ENCODE measurements around the gene TSTD2.
"Not testable (repeated sequence)": the region's sequence is repeated elsewhere in the genome, so short reads cannot be mapped to it uniquely, and the experiment has no call there.

The TSTD2 gene

GRCh38 chr9:97627624-97628023 is 5.5 kb downstream of the TSTD2 start:
- TF ChIP-seq CTCF (IDR thresholded peaks at IDR 0.05; ENCODE audit: control insufficient read depth, extremely low read depth, insufficient read depth), result no peak
- DNase-seq (ENCODE audit: low read depth), result no peak
- H3K4me3 ChIP-seq (ENCODE audit: low read depth, low read length), result no peak overlapping the region

GRCh38 chr9:97625620-97626019 is 7.5 kb downstream of the TSTD2 start:
- H3K4me3 ChIP-seq (ENCODE audit: low read depth, low read length), result no peak overlapping the region
- DNase-seq (ENCODE audit: low read depth), result no peak
- no peak for TF ChIP-seq CTCF (IDR thresholded peaks at IDR 0.05; ENCODE audit: control insufficient read depth, extremely low read depth, insufficient read depth)

GRCh38 chr9:97623946-97624345 is 9.2 kb downstream of the TSTD2 start:
- no peak for DNase-seq (ENCODE audit: low read depth)
- no peak overlapping the region for H3K4me3 ChIP-seq (ENCODE audit: low read depth, low read length)
- TF ChIP-seq CTCF (IDR thresholded peaks at IDR 0.05; ENCODE audit: control insufficient read depth, extremely low read depth, insufficient read depth), result no peak

GRCh38 chr9:97622483-97622882 is 10.7 kb downstream of the TSTD2 start:
- DNase-seq (ENCODE audit: low read depth); H3K4me3 ChIP-seq (ENCODE audit: low read depth, low read length): not testable (repeated sequence)

GRCh38 chr9:97620063-97620462 is 13.1 kb downstream of the TSTD2 start:
- not testable (repeated sequence) for DNase-seq (ENCODE audit: low read depth); H3K4me3 ChIP-seq (ENCODE audit: low read depth, low read length)

- no peak for DNase-seq (ENCODE audit: low read depth)
- no peak for TF ChIP-seq CTCF (IDR thresholded peaks at IDR 0.05; ENCODE audit: control insufficient read depth, extremely low read depth, insufficient read depth)
- H3K4me3 ChIP-seq (ENCODE audit: low read depth, low read length), result no peak overlapping the region
Observed at GRCh38 chr9:97617939-97618416, 15.2 kb downstream of the TSTD2 start.

- no peak overlapping the region for H3K4me3 ChIP-seq (ENCODE audit: low read depth, low read length)
- peak; percentile 69 for DNase-seq (ENCODE audit: low read depth)
- TF ChIP-seq CTCF (IDR thresholded peaks at IDR 0.05; ENCODE audit: control insufficient read depth, extremely low read depth, insufficient read depth), result peak; percentile 86
Observed at GRCh38 chr9:97615439-97616072, 17.6 kb downstream of the TSTD2 start.

- no peak for DNase-seq (ENCODE audit: low read depth)
- TF ChIP-seq CTCF (IDR thresholded peaks at IDR 0.05; ENCODE audit: control insufficient read depth, extremely low read depth, insufficient read depth), result no peak
- no peak overlapping the region for H3K4me3 ChIP-seq (ENCODE audit: low read depth, low read length)
Observed at GRCh38 chr9:97604901-97605645, 28.1 kb downstream of the TSTD2 start.

Data from LNCaP clone FGC (cell line).